ENCODE data around the gene CBLC. TPM values are rescaled to one million over a fixed set of nuclear protein-coding genes. Genes with fewer than 3 reads are reported as not detected.

The CBLC gene, protein sequence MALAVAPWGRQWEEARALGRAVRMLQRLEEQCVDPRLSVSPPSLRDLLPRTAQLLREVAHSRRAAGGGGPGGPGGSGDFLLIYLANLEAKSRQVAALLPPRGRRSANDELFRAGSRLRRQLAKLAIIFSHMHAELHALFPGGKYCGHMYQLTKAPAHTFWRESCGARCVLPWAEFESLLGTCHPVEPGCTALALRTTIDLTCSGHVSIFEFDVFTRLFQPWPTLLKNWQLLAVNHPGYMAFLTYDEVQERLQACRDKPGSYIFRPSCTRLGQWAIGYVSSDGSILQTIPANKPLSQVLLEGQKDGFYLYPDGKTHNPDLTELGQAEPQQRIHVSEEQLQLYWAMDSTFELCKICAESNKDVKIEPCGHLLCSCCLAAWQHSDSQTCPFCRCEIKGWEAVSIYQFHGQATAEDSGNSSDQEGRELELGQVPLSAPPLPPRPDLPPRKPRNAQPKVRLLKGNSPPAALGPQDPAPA
- total RNA-seq = 10 to 100 TPM; 64.3 to 87.0 (median 75.6) TPM

DNA sequence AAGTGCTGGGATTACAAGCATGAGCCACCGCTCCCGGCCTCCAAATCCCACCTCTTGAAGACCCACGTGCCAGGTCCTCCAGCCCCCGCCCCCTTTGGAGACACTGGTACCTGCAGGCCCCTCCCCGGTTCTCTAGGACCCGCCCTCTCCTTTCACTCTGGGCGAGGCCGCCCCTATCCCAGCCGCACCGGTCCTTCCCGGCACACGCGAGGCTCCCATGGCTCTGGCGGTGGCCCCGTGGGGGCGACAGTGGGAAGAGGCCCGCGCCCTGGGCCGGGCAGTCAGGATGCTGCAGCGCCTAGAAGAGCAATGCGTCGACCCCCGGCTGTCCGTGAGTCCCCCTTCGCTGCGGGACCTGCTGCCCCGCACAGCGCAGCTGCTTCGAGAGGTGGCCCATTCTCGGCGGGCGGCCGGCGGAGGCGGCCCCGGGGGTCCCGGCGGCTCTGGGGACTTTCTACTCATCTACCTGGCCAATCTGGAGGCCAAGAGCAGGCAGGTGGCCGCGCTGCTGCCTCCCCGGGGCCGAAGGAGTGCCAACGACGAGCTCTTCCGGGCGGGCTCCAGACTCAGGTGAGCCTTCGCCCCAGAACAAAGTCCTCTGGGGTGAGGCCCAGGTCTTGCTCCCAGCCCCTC, at the start of gene CBLC:
CBLC (plus strand) TSS at position 176 of the 633 bp plus-strand sequence; CDS start at position 218, 42 bp downstream.
- intact Hi-C loops (cut with DNase I; ENCODE audit: low total_unique reads) = no loop called here
- DNase-seq (ENCODE audit: low spot score in 2 of 2) = peak; percentile 72 to 90
- peak within 1 kb of the TSS; percentile 25 for H3K4me3 ChIP-seq (ENCODE audit: low read depth, poor library complexity, severe bottlenecking)
- 5 to 18% methylated on average over 10 to 26 of the region's 47 CpGs for WGBS, 2 donors
- TF ChIP-seq, protein P1, sequence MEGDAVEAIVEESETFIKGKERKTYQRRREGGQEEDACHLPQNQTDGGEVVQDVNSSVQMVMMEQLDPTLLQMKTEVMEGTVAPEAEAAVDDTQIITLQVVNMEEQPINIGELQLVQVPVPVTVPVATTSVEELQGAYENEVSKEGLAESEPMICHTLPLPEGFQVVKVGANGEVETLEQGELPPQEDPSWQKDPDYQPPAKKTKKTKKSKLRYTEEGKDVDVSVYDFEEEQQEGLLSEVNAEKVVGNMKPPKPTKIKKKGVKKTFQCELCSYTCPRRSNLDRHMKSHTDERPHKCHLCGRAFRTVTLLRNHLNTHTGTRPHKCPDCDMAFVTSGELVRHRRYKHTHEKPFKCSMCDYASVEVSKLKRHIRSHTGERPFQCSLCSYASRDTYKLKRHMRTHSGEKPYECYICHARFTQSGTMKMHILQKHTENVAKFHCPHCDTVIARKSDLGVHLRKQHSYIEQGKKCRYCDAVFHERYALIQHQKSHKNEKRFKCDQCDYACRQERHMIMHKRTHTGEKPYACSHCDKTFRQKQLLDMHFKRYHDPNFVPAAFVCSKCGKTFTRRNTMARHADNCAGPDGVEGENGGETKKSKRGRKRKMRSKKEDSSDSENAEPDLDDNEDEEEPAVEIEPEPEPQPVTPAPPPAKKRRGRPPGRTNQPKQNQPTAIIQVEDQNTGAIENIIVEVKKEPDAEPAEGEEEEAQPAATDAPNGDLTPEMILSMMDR (IDR thresholded peaks at IDR 0.05) = no peak
- no peak for TF ChIP-seq POLR2A (IDR thresholded peaks at IDR 0.05)

GRCh38 chr19:44728178-44728577, 49.5 kb upstream of the CBLC start:
- no peak for DNase-seq (ENCODE audit: low spot score in 2 of 2)
- H3K4me3 ChIP-seq (ENCODE audit: low read depth, poor library complexity, severe bottlenecking) = no peak overlapping the region
- 72 to 79% methylated on average over 6 of the region's 6 CpGs for WGBS, 2 donors
- TF ChIP-seq POLR2A (IDR thresholded peaks at IDR 0.05) = no peak
- TF ChIP-seq, protein P1 (IDR thresholded peaks at IDR 0.05) = no peak
- intact Hi-C loops (cut with DNase I; ENCODE audit: low total_unique reads) = no loop called here

DNA sequence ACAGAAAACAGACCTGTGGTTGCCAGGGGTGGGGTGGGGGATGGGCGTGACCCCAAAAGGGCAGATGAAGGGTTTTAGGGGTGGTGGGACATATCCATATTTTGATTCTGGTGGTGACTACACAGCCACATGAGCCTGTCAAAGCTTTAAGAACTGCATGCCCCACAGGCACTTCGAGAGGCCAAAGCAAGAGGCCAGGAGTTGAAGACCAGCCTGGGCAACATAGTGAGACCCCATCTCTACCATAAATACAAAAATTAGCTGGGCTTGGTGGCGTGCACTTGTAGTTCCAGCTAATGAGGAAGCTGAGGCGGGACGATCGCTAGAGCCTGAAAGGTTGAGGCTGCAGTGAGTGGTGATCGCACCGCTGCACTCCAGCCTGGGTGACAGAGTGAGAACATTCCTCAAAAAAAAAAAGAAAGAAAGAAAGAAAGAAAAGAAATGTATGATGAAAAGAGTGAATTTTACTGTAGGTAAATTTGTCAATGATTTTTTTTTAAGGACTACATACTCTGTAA, 48.1 kb upstream of the CBLC start:
- WGBS, 2 donors = 88 to 89% methylated on average over 8 of the region's 8 CpGs
- no peak for TF ChIP-seq POLR2A (IDR thresholded peaks at IDR 0.05)
- TF ChIP-seq, protein P1 (IDR thresholded peaks at IDR 0.05) = no peak
- intact Hi-C loops (cut with DNase I; ENCODE audit: low total_unique reads) = no loop called here
- DNase-seq (ENCODE audit: low spot score in 2 of 2) = no peak
- H3K4me3 ChIP-seq (ENCODE audit: low read depth, poor library complexity, severe bottlenecking) = no peak overlapping the region

- TF ChIP-seq POLR2A (IDR thresholded peaks at IDR 0.05) = no peak
- TF ChIP-seq, protein P1 (IDR thresholded peaks at IDR 0.05) = no peak
- 92% methylated on average over 5 of the region's 5 CpGs for WGBS, 2 donors
- DNase-seq (ENCODE audit: low spot score in 2 of 2) = no peak
- no peak overlapping the region for H3K4me3 ChIP-seq (ENCODE audit: low read depth, poor library complexity, severe bottlenecking)
- intact Hi-C loops (cut with DNase I; ENCODE audit: low total_unique reads) = no loop called here
Measured at GRCh38 chr19:44731081-44731480, 46.6 kb upstream of the CBLC start.

GRCh38 chr19:44731622-44732021, 46.1 kb upstream of the CBLC start:
- WGBS, 2 donors = 85 to 89% methylated on average over 5 of the region's 5 CpGs
- no peak overlapping the region for H3K4me3 ChIP-seq (ENCODE audit: low read depth, poor library complexity, severe bottlenecking)
- intact Hi-C loops (cut with DNase I; ENCODE audit: low total_unique reads) = no loop called here
- no peak for DNase-seq (ENCODE audit: low spot score in 2 of 2)
- TF ChIP-seq POLR2A (IDR thresholded peaks at IDR 0.05) = no peak
- TF ChIP-seq, protein P1 (IDR thresholded peaks at IDR 0.05) = no peak

All from lower leg skin (tissue), 4 donors.